GM18868 (cell line): ENCODE measurements around the gene ASTL.
"Not testable (repeated sequence)": the region's sequence is repeated elsewhere in the genome, so short reads cannot be mapped to it uniquely, and the experiment has no call there.

ENCODE experiments used
- ATAC-seq: cut with Tn5 transposase; IDR thresholded peaks from one replicate; pipeline ENCODE4 v1.9.1; 2021; ENCODE audit warnings: mild to moderate bottlenecking, moderate library complexity; ENCODE audit not compliant: unreplicated experiment

ASTL gene

DNA sequence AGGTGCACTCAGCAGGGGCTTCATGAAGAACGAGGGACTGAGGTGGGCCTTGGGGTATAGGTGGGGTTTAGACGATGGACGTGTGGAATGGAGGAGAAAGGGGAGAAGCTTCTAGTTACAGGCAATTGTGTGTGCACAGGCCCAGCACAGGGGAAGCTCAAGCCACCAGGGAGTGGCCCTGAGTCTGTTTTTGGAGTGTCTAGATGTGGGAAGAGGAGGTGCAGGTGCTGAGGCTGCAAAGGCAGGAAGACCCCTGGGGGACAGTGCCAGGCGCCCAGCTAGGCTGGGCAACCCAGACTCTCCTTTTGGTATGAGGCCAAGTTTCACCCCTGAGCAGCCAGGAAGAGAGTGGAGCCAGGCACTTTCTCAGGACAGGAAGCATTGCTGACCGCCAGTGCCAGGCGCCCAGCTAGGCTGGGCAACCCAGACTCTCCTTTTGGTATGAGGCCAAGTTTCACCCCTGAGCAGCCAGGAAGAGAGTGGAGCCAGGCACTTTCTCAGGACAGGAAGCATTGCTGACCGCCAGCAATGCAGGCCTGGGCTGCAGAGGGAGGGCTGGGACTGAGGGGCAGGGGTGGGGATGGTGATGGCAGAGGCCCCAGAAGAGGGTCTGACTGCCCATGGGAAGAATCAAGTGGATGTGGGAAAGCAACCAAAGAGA lies 53.3 kb downstream of the ASTL start:
- ATAC-seq: not testable (repeated sequence)

DNA sequence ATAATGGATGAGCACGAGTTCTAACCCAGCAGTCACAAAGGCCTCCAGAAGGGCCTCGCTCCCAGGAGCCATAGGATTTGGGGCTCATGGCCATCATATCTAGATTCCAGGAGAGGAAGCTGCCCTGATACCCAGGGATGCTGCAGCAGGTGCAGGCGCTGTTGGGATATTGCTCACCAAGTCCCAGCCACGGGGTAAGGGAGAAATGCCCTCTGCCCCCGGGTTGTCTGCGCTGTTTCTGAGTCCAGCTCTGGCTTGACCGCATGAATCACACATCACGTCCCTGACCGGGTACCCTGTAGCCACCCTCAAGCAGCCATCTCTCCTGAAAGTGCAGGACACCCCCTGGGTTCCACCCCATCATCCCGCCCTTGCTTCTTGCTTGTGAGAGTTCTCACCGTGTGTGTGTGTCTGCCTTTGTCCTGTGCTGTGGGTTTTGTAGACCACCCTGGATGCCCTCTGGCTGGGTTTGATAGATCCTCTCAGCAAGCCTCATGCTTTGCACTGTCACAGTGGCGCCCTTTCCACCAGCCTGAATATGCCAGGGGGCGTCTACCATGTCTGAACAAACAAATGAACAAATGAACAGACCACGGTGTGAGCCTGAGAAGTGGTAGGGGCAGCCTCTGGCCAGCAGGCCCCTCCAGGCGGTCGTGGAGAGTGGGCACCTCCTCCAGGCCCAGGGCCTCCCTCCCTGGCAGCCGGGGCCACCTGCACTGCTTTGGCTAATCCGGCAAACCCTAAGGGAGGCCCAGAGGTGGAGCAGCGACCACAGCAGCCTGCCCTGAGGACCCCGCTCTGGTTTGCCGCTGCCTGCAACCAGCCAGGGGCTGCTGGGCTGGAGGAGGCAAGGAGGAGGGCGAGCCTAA lies 54.1 kb downstream of the ASTL start:
- ATAC-seq: no peak

DNA sequence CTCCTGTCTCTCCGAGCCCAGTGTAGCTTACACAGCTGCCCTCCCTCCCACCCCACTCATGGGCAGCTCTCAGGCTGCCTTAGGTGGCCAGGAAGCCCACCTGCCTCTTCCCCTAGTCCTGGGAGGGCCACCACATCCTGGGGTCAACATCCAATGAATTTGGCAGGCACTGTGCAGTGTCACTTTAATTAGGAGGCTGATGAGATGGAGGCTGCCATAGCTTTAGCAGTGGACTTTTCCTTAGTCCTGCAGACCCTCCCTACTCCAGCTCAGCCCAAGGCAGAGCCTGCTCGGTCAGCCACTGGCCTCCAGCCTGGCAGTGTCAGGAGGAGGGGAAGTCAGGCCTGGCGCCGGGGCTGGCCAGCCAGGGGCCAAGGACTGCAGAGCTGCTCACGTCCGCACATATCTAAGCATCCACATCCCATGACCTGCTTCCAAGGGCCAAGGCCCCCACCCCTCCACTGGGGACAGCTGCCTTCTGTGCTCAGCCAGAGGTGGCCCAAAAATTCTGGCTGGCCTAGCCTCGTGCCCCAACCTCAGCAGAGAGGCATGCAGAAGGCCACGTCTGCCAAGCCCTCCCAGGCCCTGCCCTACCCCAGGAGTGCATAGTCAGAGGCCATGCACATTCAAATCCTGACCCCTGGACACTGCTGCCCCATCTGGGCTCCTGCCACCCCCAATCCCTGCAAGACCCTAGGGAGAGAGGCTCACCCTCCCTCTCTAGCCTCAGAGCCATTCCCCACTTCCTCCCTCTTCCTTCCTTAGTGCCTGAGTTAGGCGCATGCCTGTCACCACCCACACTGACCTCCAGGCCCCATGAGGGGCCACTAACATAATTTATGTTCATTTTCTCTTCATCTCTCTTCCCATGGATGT lies 55.0 kb downstream of the ASTL start:
- ATAC-seq: no peak

DNA sequence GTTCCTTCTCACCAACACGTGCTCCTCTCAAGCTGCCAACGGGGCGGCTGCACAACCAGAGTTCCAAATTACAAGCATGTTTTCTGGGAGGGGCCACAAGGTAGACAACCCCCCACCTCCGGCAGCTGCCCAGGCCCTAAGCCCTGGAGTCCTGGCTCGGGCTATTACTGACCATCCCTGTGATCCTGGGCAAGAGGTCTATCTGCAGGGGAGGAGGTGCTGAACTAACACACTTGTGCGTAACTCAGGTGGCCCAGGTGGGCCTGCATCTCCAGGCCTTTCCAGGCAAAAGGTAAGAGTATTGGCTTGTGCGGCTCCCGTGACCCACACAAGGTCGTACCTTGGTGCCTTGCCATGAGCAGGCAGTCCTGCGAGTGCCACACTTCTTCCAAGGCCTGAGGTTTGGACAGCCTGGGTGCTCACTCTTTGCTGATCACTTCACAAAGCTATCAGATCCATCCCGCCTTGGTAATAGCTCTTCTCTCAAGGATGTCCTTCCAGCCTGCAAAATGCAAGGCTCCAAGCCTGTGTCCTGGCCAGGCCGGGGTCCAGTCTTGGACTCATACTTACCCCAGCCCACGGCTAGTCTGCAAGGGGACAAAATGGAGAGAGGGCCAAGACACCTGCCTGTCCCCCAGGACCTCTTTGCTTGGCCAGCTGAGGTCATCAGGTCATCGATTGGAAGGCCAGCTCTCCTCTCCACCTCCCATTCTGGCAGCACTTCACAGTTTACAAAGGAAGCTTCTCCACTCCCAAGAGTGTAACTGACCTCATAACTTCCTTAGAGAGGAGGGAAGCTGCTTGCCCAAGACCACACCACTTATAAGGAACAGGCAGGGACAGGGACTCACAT lies 55.9 kb downstream of the ASTL start:
- no peak for ATAC-seq

DNA sequence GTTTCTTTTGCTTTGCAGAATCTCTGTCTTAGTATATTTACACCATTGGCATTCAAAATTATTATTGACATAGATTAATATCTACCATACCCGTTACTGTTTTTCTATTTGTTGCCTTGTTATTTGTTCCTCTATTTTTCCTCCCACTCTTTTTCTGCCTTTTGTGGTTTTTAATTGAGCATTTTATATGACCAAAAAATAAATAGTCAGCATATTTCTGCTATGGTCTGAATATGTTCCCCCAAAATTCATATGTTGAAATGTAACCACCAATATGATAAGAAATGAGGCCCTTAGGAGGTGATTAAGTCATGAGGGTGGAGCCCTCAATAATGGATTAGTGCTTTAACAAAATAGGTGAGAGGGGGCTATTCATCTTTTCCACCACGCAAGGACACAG lies 57.3 kb downstream of the ASTL start:
- no peak for ATAC-seq

DNA sequence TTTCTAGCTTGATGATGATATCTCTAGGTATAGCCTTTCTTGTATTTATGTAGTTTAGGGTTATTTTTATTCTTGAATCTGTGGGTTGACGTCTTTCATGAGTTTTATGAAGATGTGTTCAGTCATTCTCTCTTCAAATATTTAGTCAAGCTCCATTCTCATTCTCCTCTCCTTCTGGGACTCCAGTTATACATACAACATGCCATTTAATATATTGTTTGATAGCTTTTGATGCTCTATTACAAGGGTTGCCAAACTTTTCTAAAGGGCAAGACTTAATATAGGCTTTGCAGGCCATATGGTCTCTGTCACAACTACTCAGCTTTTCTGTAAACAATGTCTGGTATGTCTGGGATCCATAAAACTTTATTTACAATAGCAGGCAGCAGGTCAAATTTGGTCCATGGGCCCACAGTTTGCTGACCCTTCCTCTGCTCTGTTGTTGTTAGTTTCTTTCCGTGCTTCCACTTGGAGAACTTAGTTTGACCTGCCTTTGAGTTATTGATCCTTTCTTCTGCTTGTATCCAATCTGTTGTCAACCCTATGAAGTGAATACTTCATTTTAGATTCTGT lies 63.0 kb downstream of the ASTL start:
- ATAC-seq: no peak

DNA sequence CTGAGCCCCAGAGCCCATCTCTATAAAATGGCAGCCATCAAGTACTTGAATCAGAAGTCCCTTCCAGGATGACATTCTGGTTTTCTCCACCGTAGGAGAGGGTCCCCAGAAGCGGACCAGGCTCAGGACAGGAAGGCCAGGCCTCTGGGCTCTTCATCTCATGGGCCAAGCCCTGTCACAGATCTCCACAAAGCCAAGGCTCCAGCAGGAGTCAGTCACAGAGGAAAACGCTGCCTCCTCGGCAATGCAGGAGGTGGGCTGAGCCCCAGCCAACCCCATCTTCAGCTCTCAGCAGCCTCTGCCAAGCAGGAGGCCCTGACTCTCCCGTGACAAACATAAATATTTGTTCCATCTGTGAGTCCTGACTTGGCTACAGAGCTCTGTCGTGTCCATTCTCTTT lies 64.1 kb downstream of the ASTL start:
- ATAC-seq: no peak

DNA sequence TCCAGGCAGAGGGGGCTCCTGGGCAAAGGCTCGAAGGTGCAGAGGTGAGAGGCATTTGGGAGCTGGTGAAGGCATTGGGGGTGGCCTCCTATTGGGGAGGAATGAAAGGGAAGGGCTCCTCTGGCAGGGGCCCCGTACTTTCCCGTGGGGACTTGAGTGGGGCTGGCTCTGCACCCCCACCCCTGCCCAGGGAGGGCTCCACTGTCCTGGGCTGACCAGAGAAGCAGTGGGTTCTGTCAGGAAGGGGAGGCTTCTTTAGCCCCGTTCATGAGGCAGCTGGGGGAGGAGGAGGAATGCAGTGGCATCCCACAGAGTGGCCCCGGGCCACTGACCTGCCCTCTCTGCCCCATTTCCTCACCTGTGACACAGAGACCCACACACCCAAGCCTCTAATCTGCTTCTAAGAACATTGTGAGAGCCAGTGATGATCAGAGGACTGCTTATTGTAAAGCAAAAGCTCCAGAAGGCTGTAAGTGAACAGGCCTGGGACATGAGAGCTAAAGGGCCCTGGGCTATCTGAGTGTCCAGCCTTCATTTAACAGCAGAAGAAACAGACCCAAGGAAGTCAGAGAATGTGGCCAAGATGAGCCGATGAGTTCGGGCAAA lies 65.0 kb downstream of the ASTL start:
- no peak for ATAC-seq
